OCI-LY1 (cell line): ENCODE data around the gene RDH11.

Experiments
- H2AFZ ChIP-seq: fragments of 200-600 bp; sonication (generic), shearing (Covaris generic); 2 replicates; pipeline ENCODE4 v1.6.0; 2014; ENCODE audit warnings: antibody characterized with exemption, mild to moderate bottlenecking, low read length
- H3F3A ChIP-seq: fragments of 200-600 bp; sonication (generic), shearing (Covaris generic); 2 replicates; pipeline ENCODE4 v1.6.0; 2014; ENCODE audit warnings: mild to moderate bottlenecking, antibody characterized with exemption, low read length, moderate library complexity; ENCODE audit not compliant: insufficient read depth
- H3K27ac ChIP-seq: fragments of 200-600 bp; sonication (generic); 2 replicates; pipeline ENCODE4 v1.5.1; 2014; ENCODE audit warnings: low read length, mixed run types, mild to moderate bottlenecking, low read depth; ENCODE audit not compliant: poor library complexity, severe bottlenecking
- H3K27me3 ChIP-seq: fragments of 200-600 bp; sonication (generic); 2 replicates; pipeline ENCODE4 v1.6.0; 2014; ENCODE audit warnings: antibody characterized with exemption, mild to moderate bottlenecking, low read length, moderate library complexity; ENCODE audit not compliant: insufficient read depth
- H3K36me3 ChIP-seq: fragments of 200-600 bp; sonication (generic); 2 replicates; pipeline ENCODE4 v1.6.1; 2014; ENCODE audit warnings: mild to moderate bottlenecking, antibody characterized with exemption, low read length, moderate library complexity, mixed read lengths; ENCODE audit not compliant: insufficient read depth
- H3K4me1 ChIP-seq: fragments of 200-600 bp; sonication (generic); 2 replicates; pipeline ENCODE4 v1.5.1; 2014; ENCODE audit warnings: mild to moderate bottlenecking, low read length, moderate library complexity; ENCODE audit not compliant: insufficient read depth, severe bottlenecking
- H3K4me2 ChIP-seq: fragments of 200-600 bp; sonication (generic), shearing (Covaris generic); 2 replicates; pipeline ENCODE4 v1.6.1; 2014; ENCODE audit warnings: low read length
- H3K4me3 ChIP-seq: fragments of 200-600 bp; sonication (generic); 2 replicates; pipeline ENCODE4 v1.5.1; 2014; ENCODE audit warnings: low read length, low read depth, mild to moderate bottlenecking, mixed read lengths; ENCODE audit not compliant: poor library complexity, severe bottlenecking
- H3K79me2 ChIP-seq: fragments of 200-600 bp; shearing (Covaris generic); 2 replicates; pipeline ENCODE4 v1.6.1; 2016; ENCODE audit warnings: mixed run types, low read length, mixed read lengths; ENCODE audit not compliant: insufficient read depth
- H3K9ac ChIP-seq: fragments of 200-600 bp; sonication (generic), shearing (Covaris generic); 2 replicates; pipeline ENCODE4 v1.6.1; 2014; ENCODE audit warnings: mild to moderate bottlenecking, low read length, mixed read lengths
- H3K9me2 ChIP-seq: fragments of 200-600 bp; sonication (generic), shearing (Covaris generic); 2 replicates; pipeline ENCODE4 v1.6.1; 2014; ENCODE audit warnings: low read depth, mild to moderate bottlenecking, low read length, mixed read lengths
- H3K9me3 ChIP-seq: fragments of 200-600 bp; shearing (Covaris generic); 2 replicates; pipeline ENCODE4 v1.6.1; 2014; ENCODE audit warnings: low read length, mixed read lengths
- H4K20me1 ChIP-seq: fragments of 200-600 bp; sonication (generic), shearing (Covaris generic); 2 replicates; pipeline ENCODE4 v1.6.0; 2016; ENCODE audit warnings: mild to moderate bottlenecking, low read length; ENCODE audit not compliant: insufficient read depth
- CTCF ChIP-seq: fragments of 200-600 bp; sonication (generic), shearing (Covaris generic); IDR thresholded peaks from 2 replicates; pipeline ENCODE4 v1.5.1; 2017; ENCODE audit warnings: mild to moderate bottlenecking, antibody characterized with exemption, low read length, moderate library complexity, mixed read lengths
- EZH2 ChIP-seq: fragments of 200-600 bp; sonication (generic), shearing (Covaris generic); IDR thresholded peaks from 2 replicates; pipeline ENCODE4 v1.8.0; 2017; ENCODE audit warnings: borderline replicate concordance, mixed run types, mild to moderate bottlenecking, antibody characterized with exemption, low read length, moderate library complexity, mixed read lengths

RDH11 gene

GRCh38 chr14:67650694-67651093, 44.9 kb downstream of the RDH11 start:
- Histone ChIP-seq H3K4me2 (no peak overlapping the region), H3K9me3 (no peaks in the 10 kb centered on the region), H3K9ac (no peak overlapping the region), H3K79me2 (no peaks in the 10 kb centered on the region), H3K27me3 (no peaks in the 10 kb centered on the region), H4K20me1 (no peaks in the 10 kb centered on the region), H3K9me2 (no peaks in the 10 kb centered on the region), H3K27ac (no peak overlapping the region), H3K4me1 (no peaks in the 10 kb centered on the region), H3K4me3 (no peak overlapping the region), H3K36me3 (peaks cover 91% of the 10 kb centered on the region), H3F3A (no peaks in the 10 kb centered on the region), H2AFZ (no peak overlapping the region)
- TF ChIP-seq CTCF (no peak), EZH2 (no peak)

- Histone ChIP-seq H3K79me2 (no peaks in the 10 kb centered on the region), H2AFZ (no peak overlapping the region), H3K36me3 (peaks cover 85% of the 10 kb centered on the region), H3F3A (no peaks in the 10 kb centered on the region), H4K20me1 (no peaks in the 10 kb centered on the region), H3K9me3 (no peaks in the 10 kb centered on the region), H3K27ac (no peak overlapping the region), H3K4me1 (no peaks in the 10 kb centered on the region), H3K4me3 (no peak overlapping the region), H3K27me3 (no peaks in the 10 kb centered on the region), H3K4me2 (no peak overlapping the region), H3K9me2 (no peaks in the 10 kb centered on the region), H3K9ac (no peak overlapping the region)
- TF ChIP-seq CTCF (no peak), EZH2 (no peak)
Observed at GRCh38 chr14:67650151-67650550, 45.4 kb downstream of the RDH11 start.

- Histone ChIP-seq H3K4me1 (no peaks in the 10 kb centered on the region), H3K36me3 (peaks cover 48% of the 10 kb centered on the region), H3K79me2 (no peaks in the 10 kb centered on the region), H2AFZ (no peak overlapping the region), H3K27ac (no peak overlapping the region), H3K9me2 (no peaks in the 10 kb centered on the region), H3K9me3 (no peaks in the 10 kb centered on the region), H3K27me3 (no peaks in the 10 kb centered on the region), H3K4me2 (no peak overlapping the region), H4K20me1 (no peaks in the 10 kb centered on the region), H3K9ac (no peak overlapping the region), H3F3A (no peaks in the 10 kb centered on the region), H3K4me3 (no peak overlapping the region)
- TF ChIP-seq EZH2 (no peak), CTCF (no peak)
Observed at GRCh38 chr14:67646131-67646530, 49.4 kb downstream of the RDH11 start.
